CD14-positive monocyte (primary cell): Measurements from ENCODE around the gene CLC. TPM values are rescaled to one million over a fixed set of nuclear protein-coding genes. Genes with fewer than 3 reads are reported as not detected.
"Not testable (repeated sequence)": the region's sequence is repeated elsewhere in the genome, so short reads cannot be mapped to it uniquely, and the experiment has no call there.

ENCODE experiments used
- DNase-seq, 3 donors: peaks; one replicate each; pipeline ENCODE4 v3.0.0-alpha.2; 2011 to 2022
- H2AFZ ChIP-seq: 2 replicates; pipeline ENCODE4 v1.6.0; 2012; ENCODE audit warnings: mild to moderate bottlenecking, low read depth, low read length, inconsistent platforms; ENCODE audit not compliant: insufficient read depth, poor library complexity, severe bottlenecking
- H3K27ac ChIP-seq, 2 donors: 1 replicate in 1 of 2; 2 replicates in 1 of 2; pipeline ENCODE4 v1.5.1; 2012 to 2013; ENCODE audit warnings: low read length in 2 of 2, control low read depth in 1 of 2, inconsistent platforms in 1 of 2, low read depth in 1 of 2, mild to moderate bottlenecking in 1 of 2
- H3K27me3 ChIP-seq, 2 donors: one replicate each; pipeline versions ENCODE4 v1.6.0 to v1.6.1; 2011 to 2013; ENCODE audit warnings: low read length in 2 of 2; ENCODE audit not compliant: control insufficient read depth in 2 of 2, insufficient read depth in 2 of 2
- H3K36me3 ChIP-seq, 2 donors: replicated peaks in 1 of 2; 1 replicate in 1 of 2; 2 replicates in 1 of 2; pipeline versions ENCODE4 v1.5.1 to v1.6.1; 2012 to 2013; ENCODE audit warnings: low read length in 2 of 2, control low read depth in 1 of 2, inconsistent platforms in 1 of 2, mild to moderate bottlenecking in 1 of 2; ENCODE audit not compliant: insufficient read depth in 2 of 2, control insufficient read depth in 1 of 2
- H3K4me1 ChIP-seq, 2 donors: 1 replicate in 1 of 2; 2 replicates in 1 of 2; pipeline versions ENCODE4 v1.5.1 to v1.6.1; 2012 to 2013; ENCODE audit warnings: low read length in 2 of 2, control low read depth in 1 of 2, inconsistent platforms in 1 of 2, mild to moderate bottlenecking in 1 of 2, moderate library complexity in 1 of 2; ENCODE audit not compliant: insufficient read depth in 2 of 2, control insufficient read depth in 1 of 2
- H3K4me2 ChIP-seq: replicated peaks from 2 replicates; pipeline ENCODE3; 2012; ENCODE audit warnings: low read length, moderate library complexity, mild to moderate bottlenecking; ENCODE audit not compliant: poor library complexity, severe bottlenecking; ENCODE audit errors: extremely low read depth
- H3K4me3 ChIP-seq, 3 experiments: fragments of 200-600 bp in 1 of 3; sonication (generic) in 1 of 3; replicated peaks in 1 of 3; 1 replicate in 2 of 3; 2 replicates in 1 of 3; pipeline ENCODE4 v1.5.1; 2011 to 2013; ENCODE audit warnings: low read length in 3 of 3, mild to moderate bottlenecking in 3 of 3, control low read depth in 2 of 3, low read depth in 2 of 3, inconsistent platforms in 1 of 3, moderate library complexity in 1 of 3
- H3K79me2 ChIP-seq: 2 replicates; pipeline ENCODE4 v1.6.0; 2012; ENCODE audit warnings: mild to moderate bottlenecking, control low read depth, inconsistent platforms, low read length, moderate library complexity; ENCODE audit not compliant: insufficient read depth
- H3K9ac ChIP-seq: 2 replicates; pipeline ENCODE4 v1.6.0; 2017; ENCODE audit warnings: low read length, mild to moderate bottlenecking; ENCODE audit not compliant: insufficient read depth, poor library complexity, severe bottlenecking
- H3K9me3 ChIP-seq, 2 donors: replicated peaks in 1 of 2; 1 replicate in 1 of 2; 2 replicates in 1 of 2; pipeline versions ENCODE4 v1.5.1 to v1.6.1; 2012 to 2013; ENCODE audit warnings: low read length in 2 of 2, control low read depth in 1 of 2; ENCODE audit not compliant: control insufficient read depth in 1 of 2, insufficient read depth in 1 of 2
- H4K20me1 ChIP-seq: 2 replicates; pipeline ENCODE4 v1.6.0; 2012; ENCODE audit warnings: mild to moderate bottlenecking, low read length, control low read depth, moderate library complexity; ENCODE audit not compliant: insufficient read depth
- H3K27ac Mint-ChIP-seq, 7 donors: one replicate each; pipeline ENCODE4 v1.8.0; 2020; ENCODE audit warnings: mild to moderate bottlenecking in 7 of 7, mixed read lengths in 7 of 7, moderate library complexity in 6 of 7, inconsistent platforms in 2 of 7
- H3K27me3 Mint-ChIP-seq, 3 donors: one replicate each; pipeline ENCODE4 v1.8.0; 2021 to 2022; ENCODE audit warnings: low read depth in 3 of 3, mild to moderate bottlenecking in 3 of 3, mixed read lengths in 3 of 3, moderate library complexity in 3 of 3, inconsistent platforms in 1 of 3
- H3K36me3 Mint-ChIP-seq, 2 donors: one replicate each; pipeline ENCODE4 v1.8.0; 2020; ENCODE audit warnings: mixed read lengths in 2 of 2, inconsistent platforms in 1 of 2, mild to moderate bottlenecking in 1 of 2
- H3K4me1 Mint-ChIP-seq: one replicate; pipeline ENCODE4 v1.8.0; 2020; ENCODE audit warnings: mild to moderate bottlenecking, mixed read lengths
- H3K4me3 Mint-ChIP-seq, 2 donors: one replicate each; pipeline ENCODE4 v1.8.0; 2020; ENCODE audit warnings: mild to moderate bottlenecking in 2 of 2, mixed read lengths in 2 of 2, moderate library complexity in 1 of 2
- H3K9me3 Mint-ChIP-seq, 7 donors: one replicate each; pipeline ENCODE4 v1.8.0; 2020 to 2022; ENCODE audit warnings: mixed read lengths in 7 of 7, mild to moderate bottlenecking in 6 of 7, moderate library complexity in 6 of 7, inconsistent platforms in 2 of 7
- CTCF ChIP-seq: fragments of 200-600 bp; IDR thresholded peaks from one replicate; pipeline ENCODE4 v1.8.0; 2022; ENCODE audit warnings: antibody characterized with exemption, mild to moderate bottlenecking
- WGBS: methylation state at CpG from one replicate; pipeline ENCODE4 v1.1.5; 2013; ENCODE audit warnings: missing lambda C conversion rate; ENCODE audit not compliant: insufficient coverage; 5-methylcytosine and 5-hydroxymethylcytosine counted together
- intact Hi-C, 2 donors: fragments of 100-400 bp; cut with micrococcal nuclease; formaldehyde crosslinking; loops; one replicate each; pipeline versions ENCODE4 v1.15.0 to v1.15.1; 2023
- polyA plus RNA-seq, 3 donors: library from polyadenylated mRNA; depleted of rRNA in 1 of 3; unstranded in 2 of 3; stranded (reverse) in 1 of 3; fragments of 300-500 nt in 2 of 3; fragments of >200 nt in 1 of 3; fragmentation: Illumina TruSeq in 2 of 3; gene quantifications; 1 replicate in 2 of 3; 2 replicates in 1 of 3; pipeline ENCODE4 v1.2.3, GENCODE V29; 2012 to 2021

CLC gene
- polyA plus RNA-seq, 3 donors: 0.82 to 1.9 TPM; not detected in 1

GRCh38 chr19:39692166-39692565 lies 45.7 kb downstream of the CLC start:
- 95% methylated on average over 2 of the region's 3 CpGs for WGBS
- H3K4me3 ChIP-seq: no peak overlapping the region

GRCh38 chr19:39688637-39689036 lies 49.2 kb downstream of the CLC start:
- intact Hi-C loops, H3K36me3 ChIP-seq, H3K4me2 ChIP-seq, H3K4me3 ChIP-seq, H3K4me3 Mint-ChIP-seq, H3K9ac ChIP-seq, DNase-seq, H3K27ac Mint-ChIP-seq, H3K79me2 ChIP-seq, H3K9me3 ChIP-seq, H3K27ac ChIP-seq, H3K4me1 Mint-ChIP-seq, H3K4me1 ChIP-seq, H3K36me3 Mint-ChIP-seq, H4K20me1 ChIP-seq, H2AFZ ChIP-seq, H3K27me3 ChIP-seq: not testable (repeated sequence)
- peaks cover 0 to 19% (median 5%) of the 10 kb centered on the region in 3 donors for H3K27me3 Mint-ChIP-seq
- H3K9me3 Mint-ChIP-seq: peaks cover 0 to 16% (median 8%) of the 10 kb centered on the region in 7 donors
- no CpG with 5 or more reads among the region's 4 CpGs for WGBS

More at GRCh38 chr19:39692166-39692565, 45.7 kb downstream of the CLC start:
- peaks cover 0 to 3% of the 10 kb centered on the region in 2 donors for H3K9me3 ChIP-seq
- no peaks in the 10 kb centered on the region for H4K20me1 ChIP-seq
- H3K9ac ChIP-seq: no peak overlapping the region
- intact Hi-C loops: no loop called here
- no peak for TF ChIP-seq CTCF
- Mint-ChIP-seq H3K27me3 (peaks cover 2 to 18% (median 9%) of the 10 kb centered on the region in 3 donors), H3K4me3 (no peak overlapping the region), H3K9me3 (peaks cover 0 to 16% (median 8%) of the 10 kb centered on the region in 7 donors), H3K27ac (no peak overlapping the region), H3K4me1 (no peaks in the 10 kb centered on the region), H3K36me3 (no peaks in the 10 kb centered on the region)
- H3K79me2 ChIP-seq: no peaks in the 10 kb centered on the region
- DNase-seq: no peak
- no peaks in the 10 kb centered on the region for H3K27me3 ChIP-seq
- H3K4me1 ChIP-seq: no peaks in the 10 kb centered on the region
- no peak overlapping the region for H3K4me2 ChIP-seq
- H3K27ac ChIP-seq: no peak overlapping the region
- H3K36me3 ChIP-seq: no peaks in the 10 kb centered on the region
- no peak overlapping the region for H2AFZ ChIP-seq
